Liver (tissue), 9 donors: ENCODE results near the gene ERMAP. TPM values are rescaled to one million over a fixed set of nuclear protein-coding genes. Genes with fewer than 3 reads are reported as not detected.

Experiments
- DNase-seq: peaks from one replicate; pipeline ENCODE4 v3.0.0-alpha.2; 2017; ENCODE audit warnings: low spot score
- H3K27ac ChIP-seq, 2 donors: one replicate each; pipeline ENCODE4 v1.7.0; 2013; ENCODE audit warnings: inconsistent platforms in 2 of 2, low read length in 2 of 2, control low read depth in 1 of 2, low read depth in 1 of 2, mild to moderate bottlenecking in 1 of 2
- H3K27me3 ChIP-seq, 4 donors: one replicate each; pipeline versions ENCODE4 v1.6.1 to v1.7.0; 2013; ENCODE audit warnings: low read length in 3 of 4, inconsistent platforms in 1 of 4, mild to moderate bottlenecking in 1 of 4, moderate library complexity in 1 of 4; ENCODE audit not compliant: control insufficient read depth in 4 of 4, insufficient read depth in 4 of 4
- H3K36me3 ChIP-seq, 4 donors: one replicate each; pipeline versions ENCODE4 v1.6.1 to v1.7.0; 2013; ENCODE audit warnings: low read length in 3 of 4, mild to moderate bottlenecking in 3 of 4, low read depth in 1 of 4, moderate library complexity in 1 of 4; ENCODE audit not compliant: control insufficient read depth in 4 of 4, insufficient read depth in 3 of 4
- H3K4me1 ChIP-seq, 4 donors: one replicate each; pipeline versions ENCODE4 v1.6.1 to v1.7.0; 2013; ENCODE audit warnings: low read length in 3 of 4, mild to moderate bottlenecking in 3 of 4, moderate library complexity in 1 of 4; ENCODE audit not compliant: control insufficient read depth in 4 of 4, insufficient read depth in 4 of 4
- H3K4me3 ChIP-seq, 3 donors: one replicate each; pipeline versions ENCODE4 v1.6.1 to v1.7.0; 2013; ENCODE audit warnings: low read length in 3 of 3, control low read depth in 1 of 3, low read depth in 1 of 3, mild to moderate bottlenecking in 1 of 3
- H3K9ac ChIP-seq, 2 donors: one replicate each; pipeline ENCODE4 v1.7.0; 2013; ENCODE audit warnings: low read length in 2 of 2, mild to moderate bottlenecking in 2 of 2, moderate library complexity in 2 of 2, control low read depth in 1 of 2, low read depth in 1 of 2
- H3K9me3 ChIP-seq, 4 donors: one replicate each; pipeline versions ENCODE4 v1.6.1 to v1.7.0; 2013; ENCODE audit warnings: low read length in 3 of 4; ENCODE audit not compliant: control insufficient read depth in 4 of 4
- EGR1 ChIP-seq, 2 donors: IDR thresholded peaks; 2 replicates each; pipeline ENCODE4 v1.6.1; 2016 to 2018; ENCODE audit warnings: antibody characterized with exemption in 2 of 2, low read depth in 2 of 2
- FOXA1 ChIP-seq: IDR thresholded peaks from 2 replicates; pipeline ENCODE4 v1.6.1; 2016; ENCODE audit warnings: antibody characterized with exemption
- FOXA2 ChIP-seq: IDR thresholded peaks from 2 replicates; pipeline ENCODE4 v1.6.1; 2016; ENCODE audit warnings: antibody characterized with exemption
- GABPA ChIP-seq, 2 donors: IDR thresholded peaks in 1 of 2; conservative IDR thresholded peaks in 1 of 2; 2 replicates each; pipeline ENCODE4 v1.6.1; 2016; ENCODE audit warnings: antibody characterized with exemption in 2 of 2, mild to moderate bottlenecking in 1 of 2, moderate library complexity in 1 of 2
- HNF4A ChIP-seq, 2 donors: conservative IDR thresholded peaks; 2 replicates each; pipeline ENCODE4 v1.6.1; 2016; ENCODE audit warnings: antibody characterized with exemption in 2 of 2, mild to moderate bottlenecking in 2 of 2
- HNF4G ChIP-seq: IDR thresholded peaks from 2 replicates; pipeline ENCODE4 v1.6.1; 2016; ENCODE audit warnings: antibody characterized with exemption
- JUND ChIP-seq, 2 donors: IDR thresholded peaks; 2 replicates each; pipeline ENCODE4 v1.6.1; 2016; ENCODE audit warnings: antibody characterized with exemption in 2 of 2
- NR2F2 ChIP-seq: IDR thresholded peaks from 2 replicates; pipeline ENCODE4 v1.6.1; 2016; ENCODE audit warnings: antibody characterized with exemption
- RAD21 ChIP-seq, 2 donors: IDR thresholded peaks; 2 replicates each; pipeline ENCODE4 v1.6.1; 2016; ENCODE audit warnings: antibody characterized with exemption in 2 of 2, mild to moderate bottlenecking in 2 of 2
- RXRA ChIP-seq, 2 donors: IDR thresholded peaks; 2 replicates each; pipeline ENCODE4 v1.6.1; 2017 to 2018; ENCODE audit warnings: antibody characterized with exemption in 2 of 2, mild to moderate bottlenecking in 1 of 2
- SP1 ChIP-seq: IDR thresholded peaks from 2 replicates; pipeline ENCODE4 v1.6.1; 2018; ENCODE audit warnings: antibody characterized with exemption, mild to moderate bottlenecking
- TAF1 ChIP-seq: conservative IDR thresholded peaks from 2 replicates; pipeline ENCODE4 v1.6.1; 2016; ENCODE audit warnings: antibody characterized with exemption, mild to moderate bottlenecking
- YY1 ChIP-seq: IDR thresholded peaks from 2 replicates; pipeline ENCODE4 v1.6.1; 2016; ENCODE audit warnings: antibody characterized with exemption, mild to moderate bottlenecking
- WGBS: extraction: QIAGEN DNeasy Blood & Tissue Kit; methylation state at CpG from one replicate; pipeline ENCODE4 v1.1.7; 2013; 5-methylcytosine and 5-hydroxymethylcytosine counted together
- polyA plus RNA-seq, 2 donors: library from polyadenylated mRNA; stranded (reverse) in 1 of 2; unstranded in 1 of 2; fragments of 200-250 nt in 1 of 2; fragments of >200 nt in 1 of 2; fragmentation: Nextera tagmentation in 1 of 2; extraction: Ambion mirVana in 1 of 2; gene quantifications; one replicate each; pipeline versions ENCODE4 v1.2.1 to v1.2.3, GENCODE V29; 2013 to 2015
- total RNA-seq, 2 donors: library from RNA; depleted of rRNA; stranded (reverse); fragments of >200 nt; gene quantifications; one replicate each; pipeline ENCODE4 v1.2.3, GENCODE V29; 2014
- TF ChIP-seq, protein P1 (sequence below): IDR thresholded peaks from 2 replicates; pipeline ENCODE4 v1.6.1; 2016; ENCODE audit warnings: antibody characterized with exemption, mild to moderate bottlenecking
- TF ChIP-seq, protein P2 (sequence below): IDR thresholded peaks from 2 replicates; pipeline ENCODE4 v1.6.1; 2016; ENCODE audit warnings: antibody characterized with exemption
- TF ChIP-seq, protein P3 (sequence below): IDR thresholded peaks from 2 replicates; pipeline ENCODE4 v1.6.1; 2016; ENCODE audit warnings: antibody characterized with exemption
- TF ChIP-seq, protein P4 (sequence below): IDR thresholded peaks from 2 replicates; pipeline ENCODE4 v1.6.1; 2016; ENCODE audit warnings: antibody characterized with exemption
- donor health status: healthy.
- donor health status: healthy.
- donor health status: healthy.
- donor health status: healthy.
- donor health status: healthy.

The ERMAP gene
- total and polyA plus RNA-seq, 4 donors, result 3.9 to 96.9 (median 9.0) TPM

DNA sequence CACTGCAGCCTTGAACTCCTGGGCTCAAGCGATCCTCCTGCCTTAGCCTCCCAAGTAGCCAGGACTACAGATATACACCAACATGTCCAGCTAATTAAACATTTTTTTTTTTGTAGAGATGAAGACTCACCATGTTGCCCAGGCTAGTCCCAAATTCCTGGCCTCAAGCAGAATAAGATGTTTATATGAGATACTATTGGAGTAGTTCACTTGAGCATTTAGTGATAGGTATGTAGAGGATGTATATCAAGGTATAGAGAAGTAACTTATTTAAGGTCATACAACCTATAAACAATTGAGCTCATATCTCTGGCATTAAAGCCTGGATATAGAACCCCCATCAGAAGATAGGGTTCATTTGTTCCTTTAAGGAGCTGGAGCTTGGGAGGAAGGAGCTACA is 36.7 kb upstream of the ERMAP start (continued):
- TF ChIP-seq, protein P1, sequence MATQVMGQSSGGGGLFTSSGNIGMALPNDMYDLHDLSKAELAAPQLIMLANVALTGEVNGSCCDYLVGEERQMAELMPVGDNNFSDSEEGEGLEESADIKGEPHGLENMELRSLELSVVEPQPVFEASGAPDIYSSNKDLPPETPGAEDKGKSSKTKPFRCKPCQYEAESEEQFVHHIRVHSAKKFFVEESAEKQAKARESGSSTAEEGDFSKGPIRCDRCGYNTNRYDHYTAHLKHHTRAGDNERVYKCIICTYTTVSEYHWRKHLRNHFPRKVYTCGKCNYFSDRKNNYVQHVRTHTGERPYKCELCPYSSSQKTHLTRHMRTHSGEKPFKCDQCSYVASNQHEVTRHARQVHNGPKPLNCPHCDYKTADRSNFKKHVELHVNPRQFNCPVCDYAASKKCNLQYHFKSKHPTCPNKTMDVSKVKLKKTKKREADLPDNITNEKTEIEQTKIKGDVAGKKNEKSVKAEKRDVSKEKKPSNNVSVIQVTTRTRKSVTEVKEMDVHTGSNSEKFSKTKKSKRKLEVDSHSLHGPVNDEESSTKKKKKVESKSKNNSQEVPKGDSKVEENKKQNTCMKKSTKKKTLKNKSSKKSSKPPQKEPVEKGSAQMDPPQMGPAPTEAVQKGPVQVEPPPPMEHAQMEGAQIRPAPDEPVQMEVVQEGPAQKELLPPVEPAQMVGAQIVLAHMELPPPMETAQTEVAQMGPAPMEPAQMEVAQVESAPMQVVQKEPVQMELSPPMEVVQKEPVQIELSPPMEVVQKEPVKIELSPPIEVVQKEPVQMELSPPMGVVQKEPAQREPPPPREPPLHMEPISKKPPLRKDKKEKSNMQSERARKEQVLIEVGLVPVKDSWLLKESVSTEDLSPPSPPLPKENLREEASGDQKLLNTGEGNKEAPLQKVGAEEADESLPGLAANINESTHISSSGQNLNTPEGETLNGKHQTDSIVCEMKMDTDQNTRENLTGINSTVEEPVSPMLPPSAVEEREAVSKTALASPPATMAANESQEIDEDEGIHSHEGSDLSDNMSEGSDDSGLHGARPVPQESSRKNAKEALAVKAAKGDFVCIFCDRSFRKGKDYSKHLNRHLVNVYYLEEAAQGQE, result no peak
- TF ChIP-seq FOXA2 (no peak), JUND (IDR thresholded peaks at IDR 0.05) (no peak), TAF1 (no peak), HNF4A (conservative IDR thresholded peaks at IDR 0.05) (no peak), RAD21 (IDR thresholded peaks at IDR 0.05) (no peak)
- TF ChIP-seq, protein P2, sequence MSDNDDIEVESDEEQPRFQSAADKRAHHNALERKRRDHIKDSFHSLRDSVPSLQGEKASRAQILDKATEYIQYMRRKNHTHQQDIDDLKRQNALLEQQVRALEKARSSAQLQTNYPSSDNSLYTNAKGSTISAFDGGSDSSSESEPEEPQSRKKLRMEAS, result no peak

DNA sequence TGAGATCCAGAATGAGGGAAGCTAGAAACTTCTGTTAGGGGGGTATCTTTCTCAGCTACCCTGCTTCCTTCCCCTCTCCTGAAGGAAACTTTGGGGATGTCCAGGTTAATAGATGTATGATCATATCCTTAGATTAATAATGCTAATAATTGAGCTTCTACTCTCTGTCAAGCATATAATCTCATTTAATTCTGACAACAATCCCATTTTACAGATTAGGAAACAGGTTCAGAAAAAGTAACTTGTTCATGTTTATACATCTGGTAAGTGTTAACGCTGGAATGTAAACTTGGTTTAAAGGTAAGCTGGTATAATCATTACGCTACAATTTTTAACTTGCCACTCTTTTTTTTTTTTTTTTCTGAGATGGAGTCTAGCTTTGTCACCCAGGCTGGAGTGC is 33.8 kb upstream of the ERMAP start:
- WGBS, result 98% methylated on average over 2 of the region's 2 CpGs
- no peaks in the 10 kb centered on the region for H3K9me3 ChIP-seq
- H3K4me3 ChIP-seq, result no peak overlapping the region
- TF ChIP-seq NR2F2 (no peak), YY1 (no peak), EGR1 (IDR thresholded peaks at IDR 0.05; ENCODE audit: low read depth in 2 of 2) (no peak), FOXA1 (no peak), SP1 (no peak), TAF1 (no peak), RXRA (IDR thresholded peaks at IDR 0.05) (no peak), JUND (IDR thresholded peaks at IDR 0.05) (no peak), RAD21 (IDR thresholded peaks at IDR 0.05) (no peak), GABPA (IDR thresholded peaks at IDR 0.05 in 1 of 2, conservative IDR thresholded peaks at IDR 0.05 in 1 of 2) (no peak), HNF4A (conservative IDR thresholded peaks at IDR 0.05) (no peak), FOXA2 (no peak), HNF4G (no peak)
- TF ChIP-seq, protein P3, sequence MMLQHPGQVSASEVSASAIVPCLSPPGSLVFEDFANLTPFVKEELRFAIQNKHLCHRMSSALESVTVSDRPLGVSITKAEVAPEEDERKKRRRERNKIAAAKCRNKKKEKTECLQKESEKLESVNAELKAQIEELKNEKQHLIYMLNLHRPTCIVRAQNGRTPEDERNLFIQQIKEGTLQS, result no peak
- TF ChIP-seq, protein P2, result no peak
- TF ChIP-seq, protein P4, sequence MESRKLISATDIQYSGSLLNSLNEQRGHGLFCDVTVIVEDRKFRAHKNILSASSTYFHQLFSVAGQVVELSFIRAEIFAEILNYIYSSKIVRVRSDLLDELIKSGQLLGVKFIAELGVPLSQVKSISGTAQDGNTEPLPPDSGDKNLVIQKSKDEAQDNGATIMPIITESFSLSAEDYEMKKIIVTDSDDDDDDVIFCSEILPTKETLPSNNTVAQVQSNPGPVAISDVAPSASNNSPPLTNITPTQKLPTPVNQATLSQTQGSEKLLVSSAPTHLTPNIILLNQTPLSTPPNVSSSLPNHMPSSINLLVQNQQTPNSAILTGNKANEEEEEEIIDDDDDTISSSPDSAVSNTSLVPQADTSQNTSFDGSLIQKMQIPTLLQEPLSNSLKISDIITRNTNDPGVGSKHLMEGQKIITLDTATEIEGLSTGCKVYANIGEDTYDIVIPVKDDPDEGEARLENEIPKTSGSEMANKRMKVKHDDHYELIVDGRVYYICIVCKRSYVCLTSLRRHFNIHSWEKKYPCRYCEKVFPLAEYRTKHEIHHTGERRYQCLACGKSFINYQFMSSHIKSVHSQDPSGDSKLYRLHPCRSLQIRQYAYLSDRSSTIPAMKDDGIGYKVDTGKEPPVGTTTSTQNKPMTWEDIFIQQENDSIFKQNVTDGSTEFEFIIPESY, result no peak
- TF ChIP-seq, protein P1, result no peak
- H3K9ac ChIP-seq, result no peak overlapping the region
- DNase-seq, result no peak
- peaks cover 0 to 10% (median 2%) of the 10 kb centered on the region in 4 donors for H3K4me1 ChIP-seq
- no peak overlapping the region for H3K27ac ChIP-seq
- peaks cover 2 to 26% (median 13%) of the 10 kb centered on the region in 4 donors for H3K36me3 ChIP-seq
- no peaks in the 10 kb centered on the region for H3K27me3 ChIP-seq
